Posterior vena cava (tissue), 2 donors: ENCODE results near the gene FADS6. TPM values are rescaled to one million over a fixed set of nuclear protein-coding genes. Genes with fewer than 3 reads are reported as not detected.

Experiments used
- DNase-seq: peaks from one replicate; pipeline ENCODE4 v3.0.0-alpha.2; 2020; ENCODE audit warnings: low spot score
- intact Hi-C, 2 donors: fragments of 100-400 bp; cut with DNase I; formaldehyde crosslinking; loops; one replicate each; pipeline versions ENCODE4 v1.14.1 to v1.14.2; 2022 to 2023
- long read RNA-seq, 2 donors: library from polyadenylated mRNA; unstranded; transcript quantifications; one replicate each; pipeline ENCODE4 v2.0.0, GENCODE V29; 2020 to 2021
- total RNA-seq, 2 donors: library from RNA; stranded (reverse); fragmentation: NEBNext Ultra II Directional; extraction: Animal tissue kit (Norgen Biotek cat#: 25700); gene quantifications; one replicate each; pipeline ENCODE4 v1.2.1, GENCODE V29; 2021
- donor health status: DM: yes; HTN: yes; CAD: no.
- donor health status: DM: yes; HTN: yes; CAD: no.

FADS6 gene, protein sequence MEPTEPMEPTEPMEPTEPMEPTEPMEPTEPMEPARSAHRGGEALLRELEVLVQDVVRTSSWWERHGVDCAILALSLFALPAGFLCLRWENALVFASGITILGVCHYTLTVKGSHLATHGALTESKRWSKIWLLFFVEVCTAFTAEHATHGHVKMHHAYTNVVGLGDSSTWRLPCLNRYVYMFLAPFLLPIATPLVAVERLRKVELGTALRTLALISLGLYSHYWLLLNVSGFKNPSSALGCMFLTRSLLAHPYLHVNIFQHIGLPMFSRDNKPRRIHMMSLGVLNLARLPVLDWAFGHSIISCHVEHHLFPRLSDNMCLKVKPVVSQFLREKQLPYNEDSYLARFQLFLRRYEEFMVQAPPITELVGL
- total RNA-seq = not detected
- long read RNA-seq, donor 1 = 0 reads
- long read RNA-seq, donor 2 = 0 reads

DNA sequence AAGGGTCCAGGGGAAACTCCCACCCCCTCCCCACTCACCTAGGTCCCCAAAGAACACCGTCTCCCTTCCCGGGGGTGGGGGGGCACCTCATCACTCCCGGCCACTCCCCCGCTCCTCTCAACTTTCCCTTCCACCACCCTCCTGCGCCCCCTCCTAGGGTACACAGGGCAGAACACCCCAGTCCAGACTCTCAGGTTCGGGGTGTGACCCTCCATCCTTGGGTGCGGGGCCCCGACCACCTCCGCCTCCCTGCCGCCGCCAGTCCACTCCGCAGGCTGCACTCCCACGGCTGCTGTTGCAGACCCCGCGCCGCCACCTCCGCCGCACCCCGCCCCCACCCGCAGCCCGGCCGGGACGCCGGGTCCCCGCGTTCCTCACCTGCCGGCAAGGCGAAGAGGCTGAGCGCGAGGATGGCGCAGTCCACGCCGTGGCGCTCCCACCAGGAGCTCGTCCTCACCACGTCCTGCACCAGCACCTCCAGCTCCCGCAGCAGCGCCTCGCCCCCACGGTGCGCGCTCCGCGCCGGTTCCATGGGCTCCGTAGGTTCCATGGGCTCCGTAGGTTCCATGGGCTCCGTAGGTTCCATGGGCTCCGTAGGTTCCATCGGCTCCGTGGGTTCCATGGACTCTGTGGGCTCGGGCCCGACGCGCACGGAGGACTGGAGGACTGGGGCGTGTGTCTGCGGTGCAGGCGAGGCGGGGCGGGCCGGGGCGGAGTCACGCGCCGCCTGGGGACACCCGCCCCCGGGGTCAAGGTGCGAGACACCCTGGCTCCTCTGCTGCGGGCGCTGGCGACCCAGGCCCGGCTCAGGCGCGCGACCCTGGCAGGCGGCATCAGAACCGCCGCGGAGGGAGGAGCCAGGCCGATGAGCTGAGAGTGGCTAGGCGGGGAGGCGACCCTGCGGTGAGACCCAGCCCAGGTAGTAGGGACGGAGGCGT is at the start of gene FADS6:
Gene FADS6 (minus strand): TSS at position 660 of the 938 bp plus-strand sequence. CDS start 38 bp downstream, at position 622.
- intact Hi-C loops = no loop called here
- no peak for DNase-seq

DNA sequence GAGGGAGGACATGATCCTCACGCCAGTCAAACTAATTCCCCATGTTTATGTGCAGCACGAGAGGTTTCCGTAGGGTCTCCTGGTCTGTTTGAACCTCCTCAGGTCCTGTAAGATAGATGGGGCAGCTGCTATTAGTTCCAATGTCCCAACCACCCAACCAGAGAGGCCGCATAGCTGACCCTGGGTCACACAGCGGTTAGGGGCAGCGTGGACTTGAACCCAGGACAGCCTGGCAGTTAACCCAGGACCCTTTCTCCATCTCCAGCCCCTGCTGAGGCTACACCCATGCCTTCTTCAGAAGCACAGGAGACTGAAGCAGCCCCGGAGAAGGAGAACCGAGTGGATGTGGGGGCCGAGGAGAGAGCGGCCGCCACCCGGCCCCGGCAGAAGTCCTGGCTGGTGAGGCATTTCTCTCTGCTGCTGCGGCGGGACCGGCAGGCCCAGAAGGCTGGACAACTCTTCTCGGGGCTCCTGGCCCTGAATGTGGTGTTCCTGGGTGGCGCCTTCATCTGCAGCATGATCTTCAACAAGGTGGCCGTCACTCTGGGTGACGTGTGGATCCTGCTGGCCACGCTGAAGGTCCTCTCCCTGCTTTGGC is 47.8 kb upstream of the FADS6 start:
- intact Hi-C loops = no loop called here
- no peak for DNase-seq

DNA sequence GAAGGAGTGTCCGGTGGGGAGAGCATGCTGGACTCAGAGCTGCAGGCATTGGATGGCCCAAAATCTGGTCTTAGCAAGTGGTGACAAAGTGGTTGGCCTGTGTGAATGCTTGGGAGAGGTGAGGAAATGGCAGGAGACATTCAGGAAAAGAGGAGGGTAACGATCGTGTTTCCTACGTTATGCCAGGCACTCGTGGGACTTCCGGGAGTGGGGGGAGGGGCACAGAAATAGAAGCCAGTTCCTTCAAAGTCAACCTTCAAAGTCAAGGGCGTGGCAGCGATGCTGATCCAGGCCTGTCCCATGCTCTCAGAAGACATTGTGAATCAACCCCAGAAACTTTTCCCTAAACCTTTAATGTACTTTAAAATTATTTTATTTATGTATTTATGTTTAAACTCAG is 46.1 kb upstream of the FADS6 start:
- no peak for DNase-seq
- intact Hi-C loops = no loop called here

DNA sequence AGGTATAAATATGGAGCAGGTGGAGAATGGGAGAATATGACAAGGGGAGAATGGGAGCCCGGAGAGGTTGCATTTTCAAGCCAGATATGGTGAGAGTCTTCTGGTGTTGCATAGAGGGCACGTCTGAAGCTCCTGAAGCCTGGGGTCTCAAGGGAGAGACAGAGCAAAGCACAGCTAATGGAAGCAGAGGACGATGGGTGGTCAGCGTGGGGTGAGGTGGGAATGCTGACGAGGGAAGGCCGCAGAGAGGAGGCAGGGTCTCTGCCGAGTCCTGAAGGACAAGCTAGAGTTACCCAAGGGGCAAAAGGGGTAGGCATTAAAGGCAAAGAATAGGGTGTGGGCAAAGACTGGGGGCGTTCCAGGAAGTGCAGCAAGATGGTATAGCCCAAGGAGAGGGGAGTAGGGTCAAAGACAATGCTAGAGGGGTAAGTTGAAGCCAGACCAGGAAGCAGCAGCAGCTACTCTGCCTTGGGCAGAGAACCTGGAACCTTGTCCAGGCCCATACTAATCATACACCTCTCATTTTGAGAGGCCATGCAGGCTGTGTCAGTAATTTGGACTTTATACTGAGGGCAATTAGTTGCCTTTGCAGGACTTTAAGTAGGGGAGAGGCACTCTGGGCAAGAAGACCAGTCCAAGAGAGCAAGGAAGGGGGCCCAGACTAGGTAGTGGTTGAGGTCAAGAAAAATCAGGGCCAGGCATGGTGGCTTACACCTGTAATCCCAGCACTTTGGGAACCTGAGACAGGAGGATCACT is 44.9 kb upstream of the FADS6 start:
- DNase-seq = no peak
- intact Hi-C loops = no loop called here

DNA sequence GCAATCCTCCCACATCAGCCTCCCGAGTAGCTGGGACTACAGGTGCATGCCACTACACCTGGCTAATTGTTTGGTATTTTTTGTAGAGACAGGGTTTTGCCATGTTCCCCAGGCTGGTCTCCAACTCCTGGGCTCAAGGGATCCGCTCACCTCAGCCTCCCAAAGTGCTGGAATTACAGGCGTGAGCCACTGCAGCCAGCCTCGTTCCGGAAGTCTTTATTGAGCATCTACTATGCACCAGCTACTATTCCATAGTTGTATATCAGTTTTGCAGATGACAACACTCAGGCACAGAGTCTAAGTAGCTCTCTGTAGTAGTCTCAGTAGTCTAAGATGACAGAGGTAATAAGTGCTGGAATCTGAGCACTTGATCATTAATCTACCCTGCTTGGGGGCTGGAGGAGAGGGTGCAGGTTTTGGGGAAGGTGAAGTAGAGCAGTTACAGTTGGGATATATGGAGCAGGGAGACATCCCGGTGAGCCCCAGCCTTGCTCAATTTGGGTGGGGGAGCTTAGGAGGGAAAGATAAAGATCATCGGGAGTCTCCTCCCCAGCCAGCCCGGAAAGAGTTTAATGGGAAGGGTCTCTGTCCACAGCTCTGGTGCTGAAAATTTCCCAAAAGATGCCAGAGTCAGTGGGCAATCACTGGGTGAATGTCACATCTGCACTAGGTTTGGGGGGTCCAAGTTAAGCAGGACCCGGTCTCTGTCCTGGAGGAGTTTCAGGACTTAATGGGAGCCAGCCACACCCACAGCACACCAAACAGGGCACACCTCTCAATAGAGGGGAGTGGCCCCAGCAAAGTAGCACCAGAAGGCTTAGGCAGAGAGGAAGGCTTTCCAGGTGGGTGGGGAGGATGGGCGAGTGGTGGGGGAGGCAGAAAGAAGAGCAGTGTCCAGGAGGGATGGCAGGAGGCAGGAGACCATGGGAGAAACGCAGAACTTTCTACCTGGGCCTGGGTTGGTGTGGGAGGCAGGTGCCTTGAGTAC is 43.9 kb upstream of the FADS6 start:
- intact Hi-C loops = no loop called here
- no peak for DNase-seq

DNA sequence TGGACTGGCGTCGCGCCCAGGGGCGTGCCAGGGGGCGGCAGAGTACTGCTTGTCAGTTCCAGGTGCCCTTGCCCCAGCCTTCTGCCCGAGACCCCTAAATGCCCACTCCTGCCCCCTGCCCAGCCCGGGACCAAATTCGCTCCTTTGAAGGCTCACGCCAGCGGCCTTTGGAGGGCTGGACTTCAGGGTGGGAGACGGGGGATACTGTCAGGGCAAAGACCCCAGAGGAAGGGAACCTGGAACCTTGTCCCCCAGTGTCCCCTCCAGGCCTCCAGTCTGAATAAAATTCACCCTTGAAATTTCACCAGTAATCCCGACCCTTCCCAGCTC is 43.0 kb upstream of the FADS6 start:
- intact Hi-C loops = no loop called here
- DNase-seq = no peak

DNA sequence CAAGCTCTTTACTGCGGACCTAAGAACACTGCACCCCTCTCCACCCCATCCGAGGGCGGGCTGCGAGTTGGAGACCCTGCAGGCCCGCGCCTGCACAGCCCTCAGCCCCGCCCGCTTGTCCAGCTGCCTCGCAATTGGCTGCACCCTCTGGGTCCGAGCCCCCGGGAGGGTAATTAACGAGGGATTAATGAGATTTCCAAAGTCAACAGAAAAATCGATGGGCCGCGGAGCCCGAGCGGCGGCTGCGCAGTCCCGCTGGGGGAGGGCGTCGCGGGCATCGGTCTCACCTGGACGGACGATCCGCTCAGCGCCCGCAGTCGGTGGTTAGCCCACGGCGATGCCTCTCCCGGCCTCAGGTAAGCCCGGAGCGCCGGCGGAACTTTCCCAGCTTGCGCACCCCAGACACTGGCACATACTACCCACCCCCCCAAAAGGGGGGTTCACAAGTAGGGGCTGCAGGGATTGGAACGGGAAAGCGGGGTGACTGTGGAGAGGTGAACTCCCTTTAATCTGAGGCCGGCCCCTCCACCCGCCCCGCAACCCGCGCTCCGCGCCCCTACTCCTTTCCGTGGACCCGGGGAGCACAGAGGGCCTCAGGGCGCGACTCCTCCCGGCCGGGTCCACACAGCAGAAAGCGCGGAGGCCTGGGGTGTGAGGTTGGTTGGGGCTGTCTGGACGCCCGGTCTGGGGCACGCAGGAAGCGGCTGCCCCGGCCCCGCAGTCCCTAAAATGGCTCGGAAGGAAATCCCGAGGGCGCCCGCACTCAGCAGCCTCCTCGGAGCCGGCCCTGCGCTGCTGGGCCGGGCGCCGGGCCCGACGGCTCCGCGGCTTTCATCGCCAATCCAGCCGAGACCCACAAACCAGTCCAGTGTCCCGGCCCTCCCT is 42.4 kb upstream of the FADS6 start, which contains the start of gene OTOP3:
Gene OTOP3 (plus strand): TSS at position 314 of the 885 bp plus-strand sequence. CDS start 24 bp downstream, at position 338.
- intact Hi-C loops = no loop called here
- no peak for DNase-seq

DNA sequence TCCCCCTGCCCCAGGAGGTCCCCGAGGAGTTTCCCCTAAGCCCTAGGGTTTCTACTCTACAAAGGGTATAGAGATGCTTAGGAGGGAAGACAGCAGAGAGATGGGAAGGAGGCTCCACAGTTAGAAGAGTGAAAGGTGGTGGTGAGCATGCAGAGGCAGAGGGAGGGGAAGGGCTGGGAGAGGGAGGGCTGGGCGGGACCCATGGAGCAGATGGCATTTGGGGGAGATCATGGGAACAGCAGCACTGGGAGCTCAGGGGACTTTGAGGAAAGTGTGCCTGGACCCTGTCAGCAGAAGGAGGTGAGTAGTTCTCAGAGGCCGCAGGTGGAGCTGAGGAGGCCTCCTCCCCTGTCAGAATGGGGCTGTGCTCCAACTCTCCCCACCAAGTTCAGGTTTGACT is 41.6 kb upstream of the FADS6 start:
- intact Hi-C loops = no loop called here
- DNase-seq = no peak

DNA sequence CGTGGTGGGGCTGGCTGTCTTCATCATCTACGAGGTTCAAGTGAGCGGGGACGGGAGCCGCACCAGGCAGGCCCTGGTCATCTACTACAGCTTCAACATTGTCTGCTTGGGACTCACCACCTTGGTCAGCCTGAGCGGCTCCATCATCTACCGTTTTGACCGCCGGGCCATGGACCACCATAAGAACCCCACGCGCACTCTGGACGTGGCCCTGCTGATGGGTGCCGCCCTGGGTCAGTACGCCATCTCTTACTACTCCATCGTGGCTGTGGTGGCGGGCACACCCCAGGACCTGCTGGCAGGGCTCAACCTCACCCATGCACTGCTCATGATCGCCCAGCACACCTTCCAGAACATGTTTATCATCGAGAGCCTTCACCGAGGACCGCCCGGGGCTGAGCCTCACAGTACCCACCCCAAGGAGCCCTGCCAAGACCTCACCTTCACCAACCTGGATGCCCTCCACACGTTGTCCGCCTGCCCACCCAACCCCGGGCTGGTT is 37.2 kb upstream of the FADS6 start:
- no peak for DNase-seq

DNA sequence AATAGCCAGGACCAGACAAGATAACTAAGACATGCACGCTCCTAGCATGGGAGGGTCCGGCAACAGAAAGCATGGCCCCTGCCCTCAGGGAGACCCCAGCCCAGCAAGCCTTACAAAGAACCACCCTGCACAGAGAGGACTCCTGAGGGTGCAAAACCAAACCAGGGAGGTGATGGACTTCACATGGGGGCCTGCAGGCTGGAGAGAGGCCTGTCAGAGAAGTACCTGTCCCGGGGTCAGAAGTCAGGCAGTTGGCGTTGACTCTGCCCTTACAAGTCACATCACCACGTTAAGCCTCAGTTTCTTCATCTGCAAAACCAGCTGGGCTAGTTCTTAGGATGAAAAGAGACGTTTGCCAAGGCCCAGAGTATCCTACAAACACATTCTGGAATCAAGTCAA is 35.4 kb upstream of the FADS6 start:
- no peak for DNase-seq
- intact Hi-C loops = no loop called here

More for the DNA sequence above, 37.2 kb upstream of the FADS6 start:
- intact Hi-C loops = no loop called here

DNA sequence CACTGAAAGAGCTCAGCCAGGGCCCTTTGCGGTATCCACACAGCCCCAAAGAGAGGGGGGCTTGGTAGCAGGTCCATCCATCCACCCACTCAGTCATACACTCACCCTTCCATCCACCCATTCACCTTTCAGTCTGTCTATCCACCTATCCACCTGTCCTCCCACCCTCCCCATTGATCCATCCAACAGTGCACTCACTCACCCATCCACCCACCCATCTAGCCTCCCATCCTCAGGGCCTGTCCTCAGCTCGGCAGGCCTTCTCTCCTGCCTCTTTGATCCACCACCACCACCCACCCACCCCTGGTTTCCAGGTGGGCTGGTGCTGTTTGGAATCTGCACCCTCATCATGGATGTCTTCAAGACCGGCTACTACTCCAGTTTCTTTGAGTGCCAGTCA is 31.8 kb upstream of the FADS6 start:
- intact Hi-C loops = no loop called here
- DNase-seq = no peak

DNA sequence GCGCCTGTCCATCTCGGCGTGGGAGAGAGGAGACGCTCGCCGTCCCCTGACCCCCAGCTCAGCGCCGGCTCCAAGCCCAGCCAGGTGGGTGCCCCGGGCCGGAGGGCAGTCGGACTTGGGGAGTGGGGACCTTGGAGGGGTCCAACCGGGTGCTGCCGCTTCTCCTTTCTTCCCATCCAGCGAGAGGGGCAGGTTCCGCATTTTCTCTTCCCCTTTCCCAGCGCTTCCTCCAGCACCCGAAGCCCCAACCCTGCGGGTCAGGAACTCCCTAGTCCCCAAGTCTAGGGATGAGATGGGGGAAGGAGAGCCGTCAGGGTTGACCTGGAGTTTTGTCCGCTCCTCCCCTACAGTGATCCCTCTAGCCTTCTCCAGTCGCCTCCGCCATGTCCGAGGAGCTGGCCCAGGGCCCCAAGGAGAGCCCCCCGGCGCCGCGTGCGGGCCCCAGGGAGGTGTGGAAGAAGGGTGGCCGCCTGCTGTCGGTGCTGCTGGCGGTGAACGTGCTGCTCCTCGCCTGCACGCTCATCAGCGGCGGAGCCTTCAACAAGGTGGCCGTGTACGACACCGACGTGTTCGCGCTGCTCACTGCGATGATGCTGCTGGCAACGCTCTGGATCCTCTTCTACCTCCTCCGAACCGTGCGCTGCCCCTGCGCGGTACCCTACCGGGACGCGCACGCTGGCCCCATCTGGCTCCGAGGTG is 31.0 kb upstream of the FADS6 start, which contains the start of gene OTOP2:
Gene OTOP2 (plus strand): TSS at position 24 of the 699 bp plus-strand sequence. CDS start 360 bp downstream, at position 384.
- DNase-seq = peak; percentile 82
- intact Hi-C loops = no loop called here

DNA sequence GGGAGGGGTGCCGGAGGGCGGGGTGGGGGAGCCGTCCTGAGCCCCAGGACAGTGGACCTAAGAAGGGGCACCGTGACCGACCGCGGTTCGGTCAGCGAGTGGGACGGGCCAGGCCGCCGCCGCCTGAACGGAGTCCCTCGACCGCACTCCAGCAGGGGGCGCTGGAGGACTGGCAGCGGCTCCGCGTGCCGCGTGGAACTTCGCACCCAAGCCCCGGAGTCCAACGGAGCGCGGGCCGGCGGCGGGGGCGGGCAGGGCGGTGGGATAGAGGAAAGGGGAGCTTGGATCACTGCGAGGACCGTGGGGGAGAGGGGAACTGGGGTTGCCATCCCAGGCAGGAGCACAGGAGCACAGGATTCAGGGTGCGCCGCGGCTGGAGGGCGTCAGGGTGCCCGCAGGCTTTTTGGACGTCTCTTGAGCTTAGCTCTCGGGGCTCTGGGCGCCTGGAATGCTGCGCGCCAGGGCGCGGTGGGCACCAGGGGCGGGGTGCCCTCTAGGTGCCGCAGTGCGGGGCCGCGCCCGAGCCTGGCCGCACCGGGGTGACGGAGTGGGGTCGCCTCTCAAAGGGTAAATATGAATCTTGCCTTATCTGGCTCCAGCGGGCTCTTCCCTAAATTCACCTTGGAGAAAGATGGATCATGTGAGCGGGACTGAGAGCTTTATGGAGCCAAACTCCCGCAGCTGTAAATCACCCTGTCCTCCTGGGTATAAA is 30.3 kb upstream of the FADS6 start:
- intact Hi-C loops = no loop called here

DNA sequence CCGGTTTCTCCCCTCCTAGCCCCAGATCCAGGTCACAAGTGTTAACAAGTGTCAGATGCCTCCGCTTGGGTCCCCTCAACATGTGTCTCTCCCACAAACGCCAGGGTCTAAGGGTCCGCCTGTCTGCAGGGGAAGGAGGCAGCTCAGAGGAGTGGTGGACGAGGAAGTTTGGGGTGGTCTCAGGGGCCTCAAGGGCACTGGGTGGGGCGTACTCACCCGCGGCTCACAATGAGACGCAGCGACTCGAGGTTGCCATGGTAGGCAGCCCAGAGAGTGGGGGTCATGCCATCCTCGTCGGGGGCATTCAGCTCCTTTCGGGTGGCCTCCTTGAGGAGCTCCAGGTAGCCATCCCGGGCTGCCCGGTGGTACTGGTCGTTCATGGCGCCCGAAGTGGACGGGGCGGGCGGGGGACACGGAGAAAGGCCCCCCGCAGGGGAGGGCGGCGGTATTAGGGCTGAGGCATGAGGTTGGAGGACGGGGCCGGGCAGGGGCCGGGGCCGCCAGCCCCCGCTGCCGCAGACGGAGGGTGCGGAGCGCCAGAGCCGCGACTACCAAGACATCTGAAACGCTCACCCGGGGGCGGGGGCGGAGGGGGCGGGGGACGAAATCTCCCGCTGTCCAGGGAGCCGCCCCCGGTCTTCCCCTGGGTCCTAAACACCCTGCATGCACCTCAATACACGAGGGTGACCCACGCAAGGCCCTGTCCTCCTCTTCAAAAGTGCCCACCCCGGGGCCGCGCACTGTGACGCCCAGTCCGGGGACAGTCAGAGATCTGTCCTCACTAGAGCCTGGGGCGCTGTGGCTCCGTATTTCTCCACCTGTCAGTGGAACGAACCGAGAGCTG is 29.5 kb upstream of the FADS6 start, which contains the start of gene USH1G:
Gene USH1G (minus strand): TSS at position 562 of the 844 bp plus-strand sequence. CDS start 182 bp downstream, at position 380.
- intact Hi-C loops = no loop called here

More for the DNA sequence above, 30.3 kb upstream of the FADS6 start:
- peak; percentile 92 for DNase-seq

DNA sequence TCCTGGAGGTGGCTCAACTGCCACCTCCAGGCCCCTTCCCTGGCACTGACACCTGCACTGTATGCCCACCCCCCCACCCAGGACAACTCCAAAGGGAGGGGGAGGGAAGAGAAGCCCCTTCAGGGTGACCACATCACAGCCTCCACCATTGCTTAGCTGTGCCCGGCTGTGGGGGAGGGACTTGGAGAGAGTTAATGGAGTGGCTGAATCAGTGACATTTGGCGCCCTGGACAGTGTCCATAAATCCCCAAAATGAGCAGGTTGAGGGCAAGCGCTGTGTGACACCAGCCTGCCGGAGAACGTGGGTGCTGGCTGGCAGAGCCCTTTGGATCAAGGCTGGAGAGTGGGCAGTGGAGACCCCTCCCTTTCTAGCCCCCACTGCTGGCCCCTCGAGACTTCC is 28.7 kb upstream of the FADS6 start:
- intact Hi-C loops = no loop called here
- no peak for DNase-seq

More for the DNA sequence above, 29.5 kb upstream of the FADS6 start, which contains the start of gene USH1G:
- DNase-seq = no peak
